Thyroid gland (tissue), 4 donors: ENCODE data around the gene ANTXR1. TPM values are rescaled to one million over a fixed set of nuclear protein-coding genes. Genes with fewer than 3 reads are reported as not detected.

Experiments
- DNase-seq, 2 donors: peaks; one replicate each; pipeline ENCODE4 v3.0.0-alpha.2; 2019
- H3K27ac ChIP-seq, 3 donors: fragments of 200-600 bp; sonication (generic); 1 replicate in 2 of 3; 2 replicates in 1 of 3; pipeline ENCODE4 v1.5.1; 2016 to 2019; ENCODE audit warnings: mild to moderate bottlenecking in 1 of 3, moderate library complexity in 1 of 3
- H3K27me3 ChIP-seq: fragments of 200-600 bp; sonication (generic); one replicate; pipeline ENCODE4 v1.5.1; 2019
- H3K36me3 ChIP-seq, 2 donors: fragments of 200-600 bp; sonication (generic); one replicate each; pipeline ENCODE4 v1.5.1; 2016 to 2019
- H3K4me1 ChIP-seq, 2 donors: fragments of 200-600 bp; sonication (generic); one replicate each; pipeline ENCODE4 v1.5.1; 2017 to 2019
- H3K4me3 ChIP-seq, 3 donors: fragments of 200-600 bp; sonication (generic); replicated peaks in 1 of 3; 1 replicate in 2 of 3; 2 replicates in 1 of 3; pipeline ENCODE4 v1.5.1; 2016; ENCODE audit warnings: mild to moderate bottlenecking in 1 of 3
- H3K9me3 ChIP-seq: fragments of 200-600 bp; sonication (generic); one replicate; pipeline ENCODE4 v1.5.1; 2017
- CTCF ChIP-seq, 6 experiments: fragments of 200-600 bp in 3 of 6; fragments of 450-650 bp in 3 of 6; sonication (generic) in 3 of 6; IDR thresholded peaks; one replicate each; pipeline ENCODE4 v1.5.1; 2016 to 2019; ENCODE audit warnings: antibody characterized with exemption in 6 of 6, mild to moderate bottlenecking in 2 of 6, inconsistent platforms in 1 of 6, moderate library complexity in 1 of 6
- POLR2A ChIP-seq, 2 donors: fragments of 450-650 bp; IDR thresholded peaks; one replicate each; pipeline ENCODE4 v1.6.1; 2017; ENCODE audit warnings: antibody characterized with exemption in 2 of 2, mild to moderate bottlenecking in 2 of 2, moderate library complexity in 1 of 2
- whole genome bisulfite sequencing, 2 donors: methylation state at CpG; one replicate each; pipeline ENCODE4 v1.1.5; 2017; 5-methylcytosine and 5-hydroxymethylcytosine counted together
- intact Hi-C: fragments of 100-400 bp; cut with DNase I; formaldehyde crosslinking; loops from one replicate; pipeline ENCODE4 v1.15.1; 2023
- total RNA-seq, 4 donors: library from RNA; depleted of rRNA; stranded (reverse); fragments of >200 nt; gene quantifications; one replicate each; pipeline ENCODE4 v1.2.3, GENCODE V29; 2016

Gene ANTXR1
- total RNA-seq, 4 donors from 2014 or later, result 56.4 to 103 (median 79.3) TPM

GRCh38 chr2:69280796-69281412 is 267.9 kb downstream of the ANTXR1 start:
- Histone ChIP-seq H3K36me3 (no peaks in the 10 kb centered on the region), H3K9me3 (no peaks in the 10 kb centered on the region), H3K4me3 (no peak overlapping the region), H3K4me1 (no peaks in the 10 kb centered on the region), H3K27me3 (no peaks in the 10 kb centered on the region), H3K27ac (no peak overlapping the region)
- intact Hi-C loops, result no loop called here
- DNase-seq, result no peak
- 94 to 98% methylated on average over 4 of the region's 4 CpGs for WGBS, 2 donors
- TF ChIP-seq POLR2A (IDR thresholded peaks at IDR 0.05) (no peak), CTCF (IDR thresholded peaks at IDR 0.05) (no peak)

- Histone ChIP-seq H3K4me3 (no peak overlapping the region), H3K27me3 (no peaks in the 10 kb centered on the region), H3K9me3 (no peaks in the 10 kb centered on the region), H3K27ac (no peak overlapping the region), H3K4me1 (no peaks in the 10 kb centered on the region), H3K36me3 (no peaks in the 10 kb centered on the region)
- DNase-seq, result no peak
- intact Hi-C loops, result no loop called here
- no peak for TF ChIP-seq POLR2A (IDR thresholded peaks at IDR 0.05)
- TF ChIP-seq CTCF (IDR thresholded peaks at IDR 0.05), result no peak
- 72 to 78% methylated on average over 3 of the region's 3 CpGs for WGBS, 2 donors
Observed at GRCh38 chr2:69285379-69285894, 272.5 kb downstream of the ANTXR1 start.

GRCh38 chr2:69287544-69287943 is 274.6 kb downstream of the ANTXR1 start:
- 94 to 95% methylated on average over 5 of the region's 5 CpGs for WGBS, 2 donors
- H3K9me3 ChIP-seq, result no peaks in the 10 kb centered on the region
- no peaks in the 10 kb centered on the region for H3K36me3 ChIP-seq
- TF ChIP-seq POLR2A (IDR thresholded peaks at IDR 0.05), result no peak
- no peak for TF ChIP-seq CTCF (IDR thresholded peaks at IDR 0.05)
- H3K27me3 ChIP-seq, result no peaks in the 10 kb centered on the region
- H3K4me3 ChIP-seq, result no peak overlapping the region
- intact Hi-C loops, result no loop called here
- H3K27ac ChIP-seq, result no peak overlapping the region
- no peak for DNase-seq
- H3K4me1 ChIP-seq, result peaks cover 9 to 11% of the 10 kb centered on the region in 2 donors

GRCh38 chr2:69288429-69288828 is 275.4 kb downstream of the ANTXR1 start:
- intact Hi-C loops, result no loop called here
- Histone ChIP-seq H3K4me3 (no peak overlapping the region), H3K27me3 (no peaks in the 10 kb centered on the region), H3K27ac (no peak overlapping the region), H3K9me3 (no peaks in the 10 kb centered on the region), H3K4me1 (peaks cover 9 to 11% of the 10 kb centered on the region in 2 donors), H3K36me3 (no peaks in the 10 kb centered on the region)
- no peak for DNase-seq
- 98% methylated on average over 1 of the region's 1 CpG for WGBS, 2 donors
- TF ChIP-seq CTCF (IDR thresholded peaks at IDR 0.05) (no peak), POLR2A (IDR thresholded peaks at IDR 0.05) (no peak)

GRCh38 chr2:69291004-69291650 is 278.1 kb downstream of the ANTXR1 start:
- TF ChIP-seq CTCF (IDR thresholded peaks at IDR 0.05) (no peak), POLR2A (IDR thresholded peaks at IDR 0.05) (no peak)
- no peaks in the 10 kb centered on the region for H3K27me3 ChIP-seq
- no peaks in the 10 kb centered on the region for H3K9me3 ChIP-seq
- H3K36me3 ChIP-seq, result no peaks in the 10 kb centered on the region
- H3K4me3 ChIP-seq, result no peak overlapping the region
- H3K27ac ChIP-seq, result no peak overlapping the region
- DNase-seq, result no peak
- H3K4me1 ChIP-seq, result peaks cover 9 to 11% of the 10 kb centered on the region in 2 donors
- intact Hi-C loops, result no loop called here
